NT2/D1 (cell line): ENCODE data around the gene FRMD8.

Experiments used
- SUZ12 ChIP-seq: IDR thresholded peaks from 2 replicates; pipeline ENCODE4 v1.6.1; 2011; ENCODE audit not compliant: insufficient read length, insufficient read depth; ENCODE audit errors: extremely low read depth
- YY1 ChIP-seq: IDR thresholded peaks from 2 replicates; pipeline ENCODE4 v1.6.1; 2011; ENCODE audit not compliant: insufficient read length, insufficient read depth
- ZNF274 ChIP-seq: IDR thresholded peaks from 2 replicates; pipeline ENCODE4 v1.6.1; 2011; ENCODE audit warnings: mild to moderate bottlenecking, low read depth, low read length

DNA sequence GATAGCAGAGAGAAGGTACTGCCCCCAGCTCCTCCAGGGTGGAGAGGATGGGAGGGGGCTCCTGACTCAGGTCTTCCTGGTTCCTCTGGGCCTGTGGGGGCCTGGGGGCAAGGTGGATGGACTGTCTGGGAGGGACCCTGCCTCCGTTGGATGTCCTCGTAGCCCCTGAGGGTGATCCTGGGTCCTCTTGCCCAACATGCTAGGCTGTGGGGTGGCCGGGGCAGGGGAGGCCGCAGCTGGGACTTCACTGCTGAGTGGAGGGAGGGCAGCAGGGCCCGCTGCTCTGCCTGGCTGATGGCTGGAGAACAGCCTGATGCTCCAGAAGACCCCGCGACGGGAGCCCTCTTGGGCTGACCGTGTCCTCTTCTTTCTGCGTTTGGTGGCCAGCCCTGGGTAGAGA, 13.4 kb downstream of the FRMD8 start:
- TF ChIP-seq YY1: no peak
- no peak for TF ChIP-seq ZNF274
- TF ChIP-seq SUZ12: no peak
